ENCODE data around the gene KMT5B.
"Not testable (repeated sequence)": the region's sequence is repeated elsewhere in the genome, so short reads cannot be mapped to it uniquely, and the experiment has no call there.

KMT5B gene

DNA sequence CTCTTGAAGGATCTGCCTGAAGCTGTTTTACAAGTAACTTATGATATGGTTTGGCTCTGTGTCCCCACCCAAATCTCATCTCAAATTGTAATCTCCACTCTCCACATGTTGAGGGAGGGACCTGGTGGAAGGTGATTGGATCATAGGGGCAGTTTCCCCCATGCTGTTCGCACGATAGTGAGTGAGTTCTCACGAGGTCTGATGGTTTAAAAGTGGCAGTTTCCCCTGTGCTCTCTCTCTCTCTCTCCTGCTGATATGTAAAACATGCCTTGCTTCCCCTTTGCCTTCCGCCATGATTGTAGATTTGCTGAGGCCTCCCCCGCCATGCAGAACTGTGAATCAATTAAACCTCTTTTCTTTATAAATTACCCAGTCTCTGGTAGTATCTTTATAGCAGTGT, 31.8 kb upstream of the KMT5B start:
- not testable (repeated sequence) for H3K27ac ChIP-seq (ENCODE audit: insufficient read depth in 1 of 2, low read depth in 1 of 2, low read length in 2 of 2, poor library complexity in 1 of 2, severe bottlenecking in 2 of 2); H3K9me3 ChIP-seq (ENCODE audit: control extremely low read depth in 1 of 5, control insufficient read depth in 4 of 5, insufficient read depth in 2 of 5, low read depth in 1 of 5, low read length in 4 of 5); H3K4me3 ChIP-seq (ENCODE audit: control insufficient read depth in 1 of 7, extremely low read depth in 1 of 7, insufficient read depth in 4 of 7, low read depth in 2 of 7, low read length in 6 of 7); H3K4me1 ChIP-seq (ENCODE audit: control extremely low read depth in 1 of 4, control insufficient read depth in 4 of 4, insufficient read depth in 4 of 4, low read length in 3 of 4); H3K27me3 ChIP-seq (replicated peaks in 2 of 5; ENCODE audit: control insufficient read depth in 4 of 5, insufficient read depth in 5 of 5, low read length in 4 of 5); H3K36me3 ChIP-seq (ENCODE audit: control insufficient read depth in 4 of 4, insufficient read depth in 4 of 4, low read length in 3 of 4)
- POLR2A ChIA-PET = interaction anchor here (0.6 kb wide), 1 partner anchor 841 kb away, joined by 3 read pairs; no protein-coding TSS in a partner anchor
- CTCF ChIA-PET = interaction anchor here (1.1 to 1.2 kb wide), 3 partner anchors 9 to 131 kb away, joined by 3 to 4 read pairs (median 4); no protein-coding TSS in a partner anchor
- DNase-seq = peak in 2 of 3 donors; percentile 28 to 54
- 77% methylated on average over 3 of the region's 5 CpGs for WGBS (ENCODE audit: insufficient coverage)

DNA sequence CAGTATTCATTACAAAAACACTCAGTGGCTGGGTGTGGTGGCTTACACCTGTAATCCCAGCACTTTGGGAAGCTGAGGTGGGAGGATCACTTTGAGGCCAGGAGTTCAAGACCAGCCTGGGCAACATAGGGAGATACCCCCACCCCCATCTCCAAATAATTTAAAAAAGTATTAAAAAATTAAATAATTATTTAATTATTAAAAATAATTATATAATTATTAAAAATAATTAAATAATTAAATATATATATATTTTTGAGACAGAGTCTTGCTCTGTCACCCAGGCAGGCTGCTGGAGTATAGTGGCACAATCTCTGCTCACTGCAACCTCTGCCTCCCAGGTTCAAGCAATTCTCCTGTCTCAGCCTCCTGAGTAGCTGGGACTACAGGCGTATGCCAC, 30.8 kb upstream of the KMT5B start:
- WGBS (ENCODE audit: insufficient coverage) = 100% methylated on average over 1 of the region's 1 CpG
- H3K27ac ChIP-seq (ENCODE audit: insufficient read depth in 1 of 2, low read depth in 1 of 2, low read length in 2 of 2, poor library complexity in 1 of 2, severe bottlenecking in 2 of 2); POLR2A ChIA-PET; H3K4me3 ChIP-seq (ENCODE audit: control insufficient read depth in 1 of 7, extremely low read depth in 1 of 7, insufficient read depth in 4 of 7, low read depth in 2 of 7, low read length in 6 of 7); H3K36me3 ChIP-seq (ENCODE audit: control insufficient read depth in 4 of 4, insufficient read depth in 4 of 4, low read length in 3 of 4); DNase-seq; H3K4me1 ChIP-seq (ENCODE audit: control extremely low read depth in 1 of 4, control insufficient read depth in 4 of 4, insufficient read depth in 4 of 4, low read length in 3 of 4); H3K9me3 ChIP-seq (ENCODE audit: control extremely low read depth in 1 of 5, control insufficient read depth in 4 of 5, insufficient read depth in 2 of 5, low read depth in 1 of 5, low read length in 4 of 5); H3K27me3 ChIP-seq (replicated peaks in 2 of 5; ENCODE audit: control insufficient read depth in 4 of 5, insufficient read depth in 5 of 5, low read length in 4 of 5): not testable (repeated sequence)
- CTCF ChIA-PET = interaction anchor here (1.1 to 1.2 kb wide), 2 partner anchors 10 to 67 kb away, joined by 3 to 4 read pairs; no protein-coding TSS in a partner anchor

DNA sequence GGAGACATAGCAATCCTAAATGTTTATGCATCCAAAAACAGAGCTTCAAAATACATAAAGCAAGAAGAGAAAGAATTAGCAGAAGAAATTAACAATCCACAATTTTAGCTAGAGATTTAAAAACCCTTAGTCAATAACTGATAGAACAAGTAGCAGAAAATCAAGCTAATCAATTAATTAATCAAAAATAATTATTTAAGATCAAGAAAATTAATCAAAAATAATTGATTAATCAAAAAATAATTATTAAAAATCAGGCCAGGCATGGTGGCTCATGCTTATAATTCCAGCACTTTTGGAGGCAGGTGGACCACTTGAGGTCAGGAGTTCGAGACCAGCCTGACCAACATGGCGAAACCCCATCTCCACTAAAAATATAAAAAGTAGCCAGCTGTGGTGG, 29.5 kb upstream of the KMT5B start:
- Histone ChIP-seq H3K4me1 (ENCODE audit: control extremely low read depth in 1 of 4, control insufficient read depth in 4 of 4, insufficient read depth in 4 of 4, low read length in 3 of 4) (no peaks in the 10 kb centered on the region), H3K9me3 (ENCODE audit: control extremely low read depth in 1 of 5, control insufficient read depth in 4 of 5, insufficient read depth in 2 of 5, low read depth in 1 of 5, low read length in 4 of 5) (peaks cover 0 to 2% (median 0%) of the 10 kb centered on the region in 5 experiments), H3K27ac (ENCODE audit: insufficient read depth in 1 of 2, low read depth in 1 of 2, low read length in 2 of 2, poor library complexity in 1 of 2, severe bottlenecking in 2 of 2) (no peak overlapping the region), H3K36me3 (ENCODE audit: control insufficient read depth in 4 of 4, insufficient read depth in 4 of 4, low read length in 3 of 4) (no peaks in the 10 kb centered on the region), H3K4me3 (ENCODE audit: control insufficient read depth in 1 of 7, extremely low read depth in 1 of 7, insufficient read depth in 4 of 7, low read depth in 2 of 7, low read length in 6 of 7) (no peak overlapping the region), H3K27me3 (replicated peaks in 2 of 5; ENCODE audit: control insufficient read depth in 4 of 5, insufficient read depth in 5 of 5, low read length in 4 of 5) (peaks cover 0 to 2% (median 0%) of the 10 kb centered on the region in 5 experiments)
- POLR2A ChIA-PET = no interaction called here
- DNase-seq = no peak
- WGBS (ENCODE audit: insufficient coverage) = no CpG with 5 or more reads among the region's 2 CpGs
- CTCF ChIA-PET = interaction anchor here (1.1 to 2.2 kb wide), 2 partner anchors 10 to 16 kb away, joined by 3 to 8 read pairs; no protein-coding TSS in a partner anchor

DNA sequence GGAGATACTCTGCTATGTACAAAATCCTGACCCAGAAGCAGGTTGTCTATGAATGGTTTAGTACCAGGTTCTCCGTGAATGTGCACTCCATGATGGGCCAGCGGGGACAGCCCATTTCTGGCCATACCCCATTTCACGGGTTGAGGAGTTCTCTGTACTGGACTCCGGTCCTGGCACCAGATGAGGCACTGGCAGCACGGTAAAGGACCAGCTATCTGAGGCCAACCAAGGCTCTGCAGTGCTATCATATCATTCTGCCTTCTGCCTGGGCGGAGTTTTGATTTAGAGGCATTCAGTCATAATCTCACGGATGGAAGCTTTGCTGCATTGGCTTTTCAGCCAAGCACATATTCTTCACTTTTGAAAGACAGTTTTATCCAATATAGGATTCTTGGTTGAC, 18.5 kb upstream of the KMT5B start:
- Histone ChIP-seq H3K4me1 (ENCODE audit: control extremely low read depth in 1 of 4, control insufficient read depth in 4 of 4, insufficient read depth in 4 of 4, low read length in 3 of 4) (no peaks in the 10 kb centered on the region), H3K27me3 (replicated peaks in 2 of 5; ENCODE audit: control insufficient read depth in 4 of 5, insufficient read depth in 5 of 5, low read length in 4 of 5) (no peaks in the 10 kb centered on the region), H3K36me3 (ENCODE audit: control insufficient read depth in 4 of 4, insufficient read depth in 4 of 4, low read length in 3 of 4) (no peaks in the 10 kb centered on the region), H3K4me3 (ENCODE audit: control insufficient read depth in 1 of 7, extremely low read depth in 1 of 7, insufficient read depth in 4 of 7, low read depth in 2 of 7, low read length in 6 of 7) (no peak overlapping the region), H3K27ac (ENCODE audit: insufficient read depth in 1 of 2, low read depth in 1 of 2, low read length in 2 of 2, poor library complexity in 1 of 2, severe bottlenecking in 2 of 2) (no peak overlapping the region), H3K9me3 (ENCODE audit: control extremely low read depth in 1 of 5, control insufficient read depth in 4 of 5, insufficient read depth in 2 of 5, low read depth in 1 of 5, low read length in 4 of 5) (peaks cover 0 to 19% (median 8%) of the 10 kb centered on the region in 5 experiments)
- DNase-seq = no peak
- POLR2A ChIA-PET = no interaction called here
- 96% methylated on average over 4 of the region's 7 CpGs for WGBS (ENCODE audit: insufficient coverage)
- CTCF ChIA-PET = interaction anchor here (1.1 kb wide), 1 partner anchor 14 kb away, joined by 3 read pairs; no protein-coding TSS in a partner anchor

DNA sequence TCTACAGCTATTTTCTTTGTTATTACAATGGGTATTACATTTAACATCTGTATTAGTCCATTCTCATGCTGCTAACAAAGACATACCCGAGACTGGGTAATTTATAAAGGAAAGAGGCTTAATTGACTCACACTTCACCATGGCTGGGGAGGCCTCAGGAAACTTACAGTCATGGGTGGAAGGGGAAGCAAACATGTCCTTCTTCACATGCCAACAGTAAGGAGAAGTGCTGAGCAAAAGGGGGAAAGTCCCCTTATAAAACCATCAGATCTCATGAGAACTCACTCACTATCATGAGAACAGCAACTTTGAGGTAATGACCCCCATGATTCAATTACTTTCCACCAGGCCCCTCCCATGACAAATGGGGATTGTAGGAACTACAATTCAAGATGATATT, 16.5 kb upstream of the KMT5B start:
- H3K27ac ChIP-seq (ENCODE audit: insufficient read depth in 1 of 2, low read depth in 1 of 2, low read length in 2 of 2, poor library complexity in 1 of 2, severe bottlenecking in 2 of 2) = no peak overlapping the region
- CTCF ChIA-PET = interaction anchor here (1.1 to 1.2 kb wide), 2 partner anchors 8 to 36 kb away, joined by 3 read pairs; no protein-coding TSS in a partner anchor
- WGBS (ENCODE audit: insufficient coverage) = no CpG with 5 or more reads among the region's 1 CpG

DNA sequence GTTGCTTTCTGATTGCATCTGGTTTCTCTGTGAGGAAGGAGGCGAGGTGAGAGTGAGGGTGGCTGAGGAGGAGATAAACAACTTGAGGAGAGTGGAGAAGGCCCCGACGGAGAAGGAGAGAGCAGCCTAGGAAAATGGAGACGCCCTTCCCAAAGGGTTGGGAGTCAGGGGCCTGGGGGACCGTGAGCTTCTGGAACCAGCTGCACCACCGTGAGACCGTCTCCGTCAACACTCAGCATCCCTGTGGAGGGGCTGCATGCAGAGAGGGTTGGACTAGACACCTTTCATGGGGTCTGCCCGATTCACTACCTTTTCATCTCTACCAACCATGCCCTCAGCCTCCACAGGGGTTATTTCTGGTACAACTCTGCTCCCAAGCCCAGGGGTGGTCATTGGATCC, 13.3 kb upstream of the KMT5B start:
- Histone ChIP-seq H3K27ac (ENCODE audit: insufficient read depth in 1 of 2, low read depth in 1 of 2, low read length in 2 of 2, poor library complexity in 1 of 2, severe bottlenecking in 2 of 2) (no peak overlapping the region), H3K4me1 (ENCODE audit: control extremely low read depth in 1 of 4, control insufficient read depth in 4 of 4, insufficient read depth in 4 of 4, low read length in 3 of 4) (no peaks in the 10 kb centered on the region), H3K36me3 (ENCODE audit: control insufficient read depth in 4 of 4, insufficient read depth in 4 of 4, low read length in 3 of 4) (no peaks in the 10 kb centered on the region), H3K27me3 (replicated peaks in 2 of 5; ENCODE audit: control insufficient read depth in 4 of 5, insufficient read depth in 5 of 5, low read length in 4 of 5) (no peaks in the 10 kb centered on the region), H3K4me3 (ENCODE audit: control insufficient read depth in 1 of 7, extremely low read depth in 1 of 7, insufficient read depth in 4 of 7, low read depth in 2 of 7, low read length in 6 of 7) (no peak overlapping the region), H3K9me3 (ENCODE audit: control extremely low read depth in 1 of 5, control insufficient read depth in 4 of 5, insufficient read depth in 2 of 5, low read depth in 1 of 5, low read length in 4 of 5) (peaks cover 0 to 15% (median 8%) of the 10 kb centered on the region in 5 experiments)
- POLR2A ChIA-PET = no interaction called here
- no peak for DNase-seq
- 96% methylated on average over 9 of the region's 9 CpGs for WGBS (ENCODE audit: insufficient coverage)
- CTCF ChIA-PET = interaction anchor here (1.2 kb wide), 1 partner anchor 16 kb away, joined by 3 read pairs; no protein-coding TSS in a partner anchor

More for the DNA sequence above, 16.5 kb upstream of the KMT5B start:
- POLR2A ChIA-PET = no interaction called here
- no peaks in the 10 kb centered on the region for H3K27me3 ChIP-seq (replicated peaks in 2 of 5; ENCODE audit: control insufficient read depth in 4 of 5, insufficient read depth in 5 of 5, low read length in 4 of 5)
- no peaks in the 10 kb centered on the region for H3K4me1 ChIP-seq (ENCODE audit: control extremely low read depth in 1 of 4, control insufficient read depth in 4 of 4, insufficient read depth in 4 of 4, low read length in 3 of 4)
- peak in 2 of 3 donors; percentile 13 to 15 for DNase-seq
- no peaks in the 10 kb centered on the region for H3K36me3 ChIP-seq (ENCODE audit: control insufficient read depth in 4 of 4, insufficient read depth in 4 of 4, low read length in 3 of 4)
- H3K9me3 ChIP-seq (ENCODE audit: control extremely low read depth in 1 of 5, control insufficient read depth in 4 of 5, insufficient read depth in 2 of 5, low read depth in 1 of 5, low read length in 4 of 5) = peaks cover 0 to 19% (median 8%) of the 10 kb centered on the region in 5 experiments
- no peak overlapping the region for H3K4me3 ChIP-seq (ENCODE audit: control insufficient read depth in 1 of 7, extremely low read depth in 1 of 7, insufficient read depth in 4 of 7, low read depth in 2 of 7, low read length in 6 of 7)

DNA sequence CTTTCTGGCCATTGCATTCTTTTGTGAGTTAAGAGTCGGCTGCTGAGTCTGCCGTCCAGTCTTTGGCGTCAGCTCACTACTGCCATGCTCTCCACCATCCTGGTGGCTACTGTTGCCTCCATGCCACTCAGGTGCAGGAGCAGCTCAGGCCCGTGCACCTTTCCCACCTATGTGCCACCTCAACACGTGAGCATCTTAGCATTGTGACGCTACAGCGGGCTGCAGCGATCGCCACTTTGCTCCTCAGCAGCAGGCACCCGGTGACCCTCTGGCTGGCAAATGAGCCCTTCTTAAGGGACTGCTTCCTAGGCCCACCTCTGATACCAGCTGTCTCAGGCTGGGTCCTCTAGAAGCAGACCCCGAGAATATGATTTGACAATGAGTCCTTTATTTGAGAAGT, 11.5 kb upstream of the KMT5B start:
- ChIA-PET POLR2A (interaction anchor here (1.3 kb wide), 1 partner anchor 10 kb away, joined by 7 read pairs; no protein-coding TSS in a partner anchor), CTCF (no interaction called here)
- Histone ChIP-seq H3K9me3 (ENCODE audit: control extremely low read depth in 1 of 5, control insufficient read depth in 4 of 5, insufficient read depth in 2 of 5, low read depth in 1 of 5, low read length in 4 of 5) (peaks cover 0 to 10% (median 5%) of the 10 kb centered on the region in 5 experiments), H3K27me3 (replicated peaks in 2 of 5; ENCODE audit: control insufficient read depth in 4 of 5, insufficient read depth in 5 of 5, low read length in 4 of 5) (no peaks in the 10 kb centered on the region), H3K4me1 (ENCODE audit: control extremely low read depth in 1 of 4, control insufficient read depth in 4 of 4, insufficient read depth in 4 of 4, low read length in 3 of 4) (peaks cover 0 to 5% (median 4%) of the 10 kb centered on the region in 4 experiments), H3K36me3 (ENCODE audit: control insufficient read depth in 4 of 4, insufficient read depth in 4 of 4, low read length in 3 of 4) (no peaks in the 10 kb centered on the region), H3K4me3 (ENCODE audit: control insufficient read depth in 1 of 7, extremely low read depth in 1 of 7, insufficient read depth in 4 of 7, low read depth in 2 of 7, low read length in 6 of 7) (no peak overlapping the region), H3K27ac (ENCODE audit: insufficient read depth in 1 of 2, low read depth in 1 of 2, low read length in 2 of 2, poor library complexity in 1 of 2, severe bottlenecking in 2 of 2) (no peak overlapping the region)
- 98% methylated on average over 11 of the region's 11 CpGs for whole genome bisulfite sequencing (ENCODE audit: insufficient coverage)
- DNase-seq = no peak

Measured in common myeloid progenitor, CD34-positive (primary cell).